ENCODE data around the gene MADD.
"Not testable (repeated sequence)": the region's sequence is repeated elsewhere in the genome, so short reads cannot be mapped to it uniquely, and the experiment has no call there.

Gene MADD

GRCh38 chr11:47318166-47318565 is 48.2 kb downstream of the MADD start:
- DNase-seq (ENCODE audit: low read depth in 2 of 3, low spot score in 1 of 3), result no peak

GRCh38 chr11:47324520-47324919 is 54.6 kb downstream of the MADD start:
- no peak for DNase-seq (ENCODE audit: low read depth in 2 of 3, low spot score in 1 of 3)

DNA sequence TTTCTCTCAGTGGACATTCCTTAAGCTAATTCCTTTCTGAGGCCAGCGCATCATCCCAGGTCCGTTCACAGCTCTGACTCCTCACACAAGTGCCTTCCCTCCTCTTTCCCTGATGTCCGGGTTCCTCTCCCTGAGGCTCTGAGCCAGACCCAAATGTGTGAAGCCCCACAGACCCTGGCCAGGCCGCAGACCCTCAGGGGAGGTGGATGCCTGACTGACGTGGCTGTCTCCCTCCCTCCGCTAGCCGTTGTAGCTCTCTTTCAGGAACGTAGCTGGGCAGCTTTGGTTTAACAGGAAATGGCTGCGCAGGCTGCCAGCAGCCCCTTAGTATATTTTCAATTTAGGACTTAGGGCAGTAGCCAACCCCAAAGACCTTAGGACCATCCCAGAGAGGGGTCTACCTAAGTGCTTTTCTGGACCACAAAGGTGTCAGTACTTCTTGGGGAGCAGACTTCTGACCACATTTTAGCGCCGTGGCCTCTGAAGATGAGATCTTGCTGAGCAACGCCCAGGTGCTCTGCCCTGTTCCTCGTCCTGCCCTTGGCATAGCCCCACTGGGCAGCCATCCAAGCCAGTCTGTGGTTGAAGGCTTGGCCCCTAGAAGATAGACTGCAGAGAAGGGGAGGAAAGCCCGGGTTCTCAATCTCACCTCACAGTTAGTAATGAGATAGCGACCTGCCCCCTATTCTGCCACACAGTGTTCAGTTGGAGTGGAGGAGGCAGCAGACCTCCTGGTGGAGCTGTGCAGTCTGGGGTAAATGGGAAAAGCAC is 55.5 kb downstream of the MADD start:
- no peak for DNase-seq (ENCODE audit: low read depth in 2 of 3, low spot score in 1 of 3)

DNA sequence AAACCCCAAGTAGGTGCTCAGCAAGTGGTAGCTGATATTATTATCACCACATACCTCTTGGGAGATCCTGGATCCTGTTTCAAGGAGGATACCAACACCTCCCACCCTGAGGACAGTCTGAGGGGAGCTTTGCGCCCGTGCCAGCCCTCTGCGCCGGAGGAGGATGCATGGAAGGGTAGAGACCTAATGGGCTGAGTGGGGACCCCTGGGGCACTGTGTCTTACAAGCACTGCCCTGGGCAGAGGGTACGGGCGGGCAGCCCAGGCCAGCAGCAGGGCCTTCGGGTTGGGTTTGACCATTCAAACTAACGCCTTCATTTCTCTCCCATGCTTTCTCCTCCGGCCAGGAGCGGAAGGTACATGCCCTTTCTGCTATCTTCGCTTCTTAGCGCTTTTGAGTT is 56.3 kb downstream of the MADD start:
- no peak for DNase-seq (ENCODE audit: low read depth in 2 of 3, low spot score in 1 of 3)

- no peak for DNase-seq (ENCODE audit: low read depth in 2 of 3, low spot score in 1 of 3)
Measured at GRCh38 chr11:47327025-47327424, 57.1 kb downstream of the MADD start.

- DNase-seq (ENCODE audit: low read depth in 2 of 3, low spot score in 1 of 3), result no peak
Measured at GRCh38 chr11:47327949-47328348, 58.0 kb downstream of the MADD start.

- DNase-seq (ENCODE audit: low read depth in 2 of 3, low spot score in 1 of 3), result no peak
Measured at GRCh38 chr11:47328449-47329390, 58.8 kb downstream of the MADD start.

- no peak for DNase-seq (ENCODE audit: low read depth in 2 of 3, low spot score in 1 of 3)
Measured at GRCh38 chr11:47329431-47329986, 59.6 kb downstream of the MADD start.

DNA sequence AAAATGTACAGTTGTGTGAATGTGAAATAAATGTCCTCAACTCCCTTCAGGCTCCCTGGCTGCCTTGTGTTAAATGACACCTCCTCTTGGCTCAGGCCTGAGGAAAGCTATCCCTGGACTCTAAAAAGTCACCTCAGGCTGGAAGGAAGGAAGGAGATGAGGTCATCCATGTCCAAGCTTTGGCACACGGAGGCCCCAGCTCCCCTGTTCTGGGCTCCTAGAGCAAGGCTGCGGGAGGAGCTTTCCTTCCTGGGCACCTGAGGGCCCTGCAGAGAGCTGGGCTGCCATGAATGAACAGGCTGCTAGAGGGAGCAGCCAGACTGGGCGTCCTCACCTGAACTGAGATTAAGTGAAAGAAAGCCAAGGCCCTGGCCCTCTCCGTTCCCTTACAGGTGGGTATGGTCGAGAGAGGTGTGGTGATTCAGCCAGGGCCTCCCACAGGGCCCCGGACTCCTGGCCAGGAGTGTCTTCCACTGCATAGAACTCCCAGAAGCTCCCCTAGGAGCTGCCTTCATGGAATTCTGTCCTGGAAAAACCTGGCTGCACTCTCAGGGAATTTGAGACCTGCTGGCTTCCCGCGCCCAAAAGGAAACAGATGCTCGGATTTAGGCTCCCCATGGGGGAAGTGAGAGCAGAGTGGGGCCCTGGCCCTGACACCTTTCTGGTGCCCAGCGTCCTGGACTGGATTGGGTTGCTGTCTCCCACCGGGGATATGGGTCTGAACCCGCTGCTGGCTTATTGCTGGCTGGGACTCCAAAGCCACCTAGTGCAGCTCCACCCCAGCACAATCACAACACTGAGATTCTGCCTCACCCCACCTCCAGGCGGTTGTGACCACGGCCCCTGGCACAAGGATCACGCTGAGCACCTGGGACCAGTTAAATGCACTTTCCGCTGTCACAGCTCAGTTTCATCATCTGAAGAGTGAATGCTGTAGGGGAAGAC is 60.3 kb downstream of the MADD start:
- no peak for DNase-seq (ENCODE audit: low read depth in 2 of 3, low spot score in 1 of 3)

DNA sequence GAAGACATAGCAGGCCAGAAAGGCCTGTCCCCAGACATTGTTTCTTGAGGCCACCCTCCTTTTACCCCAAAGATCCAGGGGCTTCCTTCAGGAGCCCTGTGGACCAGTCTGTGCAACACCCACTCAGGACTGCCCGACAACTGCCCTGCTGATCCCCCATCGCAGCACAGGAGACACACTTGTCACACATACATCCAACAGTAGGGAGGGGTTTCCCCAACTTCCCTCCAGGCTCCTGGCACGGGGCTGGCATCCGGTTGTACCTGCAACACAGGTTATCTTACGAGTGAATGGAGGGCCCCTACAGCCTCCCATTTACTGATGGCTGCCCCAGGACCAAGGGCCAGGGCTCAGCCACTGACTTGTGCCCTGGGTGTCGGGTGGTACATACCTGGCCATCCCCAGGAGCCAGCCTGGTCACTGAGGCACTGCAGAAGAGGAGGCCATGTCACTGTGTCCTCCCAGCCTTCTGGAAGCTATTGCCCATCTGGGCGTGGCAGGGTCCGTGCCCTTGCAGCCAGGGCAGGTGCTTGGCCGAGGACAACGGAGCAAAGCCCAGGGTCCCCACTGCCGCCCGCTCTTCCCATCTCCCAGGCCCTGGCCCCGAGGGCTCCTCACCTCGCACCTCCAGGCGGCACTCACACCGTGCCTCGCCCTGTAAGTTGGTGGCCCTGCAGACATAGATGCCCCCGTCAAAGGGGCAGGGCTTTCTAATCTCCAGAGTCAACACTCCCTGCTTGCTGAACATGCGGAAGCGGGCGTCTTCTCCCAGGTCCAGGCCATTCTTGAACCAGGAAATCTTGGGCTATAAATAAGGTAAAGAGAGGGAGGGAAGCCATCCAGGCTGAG is 61.7 kb downstream of the MADD start:
- no peak for DNase-seq (ENCODE audit: low read depth in 2 of 3, low spot score in 1 of 3)

GRCh38 chr11:47332303-47332711 is 62.4 kb downstream of the MADD start:
- DNase-seq (ENCODE audit: low read depth in 2 of 3, low spot score in 1 of 3), result no peak

- DNase-seq (ENCODE audit: low read depth in 2 of 3, low spot score in 1 of 3), result no peak
Measured at GRCh38 chr11:47332791-47333525, 63.0 kb downstream of the MADD start.

GRCh38 chr11:47333526-47333845 is 63.6 kb downstream of the MADD start:
- DNase-seq (ENCODE audit: low read depth in 2 of 3, low spot score in 1 of 3), result no peak

- DNase-seq (ENCODE audit: low read depth in 2 of 3, low spot score in 1 of 3), result no peak
Measured at GRCh38 chr11:47333886-47334443, 64.0 kb downstream of the MADD start.

GRCh38 chr11:47334699-47335411 is 64.9 kb downstream of the MADD start:
- not testable (repeated sequence) for DNase-seq (ENCODE audit: low read depth in 2 of 3, low spot score in 1 of 3)

GRCh38 chr11:47335733-47336132 is 65.8 kb downstream of the MADD start:
- DNase-seq (ENCODE audit: low read depth in 2 of 3, low spot score in 1 of 3), result no peak

DNA sequence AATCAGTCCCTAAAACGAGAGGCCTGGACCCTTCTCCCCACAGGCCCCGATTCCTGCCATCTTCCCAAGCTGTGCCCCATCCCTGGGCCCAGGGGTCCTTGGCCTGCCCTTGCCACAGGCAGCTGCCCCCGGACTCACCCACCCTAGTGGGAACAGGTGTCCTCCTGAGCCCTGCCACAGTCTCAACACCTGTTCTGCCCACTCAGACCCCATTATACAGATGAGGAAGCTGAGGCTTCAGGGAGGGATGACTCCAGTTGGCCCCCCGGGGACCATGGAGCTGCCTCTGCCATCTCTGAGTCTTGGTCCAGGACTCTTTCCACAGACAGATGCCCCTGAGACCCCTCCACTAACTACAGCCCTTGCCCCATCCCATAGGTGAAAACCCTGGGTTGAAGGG is 66.7 kb downstream of the MADD start:
- no peak for DNase-seq (ENCODE audit: low read depth in 2 of 3, low spot score in 1 of 3)

DNA sequence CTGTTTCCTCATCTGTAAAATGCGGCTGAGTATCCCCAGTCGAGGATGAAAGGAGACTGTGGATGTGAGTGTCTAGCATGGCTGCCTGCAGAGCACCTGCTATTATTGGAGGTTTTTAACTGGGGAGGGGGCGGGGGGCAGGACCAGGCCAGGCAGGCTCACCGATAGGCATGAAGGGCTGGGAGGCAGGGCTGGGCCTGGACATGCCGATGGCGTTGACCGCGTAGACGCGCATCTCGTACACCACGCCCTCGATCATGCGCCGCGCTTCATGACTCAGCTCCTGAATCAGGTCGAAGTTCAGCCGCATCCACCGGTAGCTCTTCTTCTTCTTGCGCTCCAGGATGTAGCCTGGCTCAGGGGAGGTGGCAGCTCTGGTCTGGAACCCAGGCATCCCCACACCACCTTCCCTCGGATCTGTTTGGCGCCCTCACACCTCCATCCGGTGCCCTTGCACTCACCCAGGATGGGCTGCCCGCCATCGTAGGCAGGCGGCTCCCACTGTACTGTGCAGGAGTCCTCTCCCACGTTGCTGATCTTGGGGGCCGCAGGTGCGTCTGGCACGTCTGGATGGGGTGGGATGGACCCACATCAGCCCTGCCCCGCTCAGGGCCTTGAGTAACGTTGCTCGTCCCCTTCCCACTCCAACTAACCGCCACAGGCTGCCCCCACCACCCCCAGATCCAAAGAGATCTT is 67.4 kb downstream of the MADD start:
- DNase-seq (ENCODE audit: low read depth in 2 of 3, low spot score in 1 of 3), result no peak
